ENCODE data around the gene ZNF3. TPM values are rescaled to one million over a fixed set of nuclear protein-coding genes. Genes with fewer than 3 reads are reported as not detected.

ZNF3 gene
- total and polyA plus RNA-seq, 9 of the 15 experiments (the other 6 are each of a cell fraction or from before 2014, with no cell fraction given) = 30.0 to 64.9 (median 51.5) TPM

GRCh38 chr7:100081535-100082102 lies at the start of gene ZNF3 (continued):
- TF ChIP-seq SREBF2 (CRISPR knock-in tag; IDR thresholded peaks at IDR 0.05) = 0 out of 2 replicates have a peak, but pooled peaks have one; percentile 30
- peak; percentile 65; the same call in 1 of the 2 replicates for TF ChIP-seq STAT5A (IDR thresholded peaks at IDR 0.05; ENCODE audit: borderline replicate concordance, low read length)
- peak; percentile 93 for TF ChIP-seq RBM22 (IDR thresholded peaks at IDR 0.05; ENCODE audit: low read depth, low read length, poor library complexity, severe bottlenecking)
- peak; percentile 98 for TF ChIP-seq ZBTB17 (CRISPR knock-in tag; IDR thresholded peaks at IDR 0.05)
- peak; percentile 89 for TF ChIP-seq VEZF1 (CRISPR knock-in tag; IDR thresholded peaks at IDR 0.05)
- peak; percentile 28 for TF ChIP-seq TOE1 (IDR thresholded peaks at IDR 0.05; ENCODE audit: borderline replicate concordance)
- no peak; the same call in 1 of the 2 replicates for TF ChIP-seq TOE1 (CRISPR knock-in tag; IDR thresholded peaks at IDR 0.05; ENCODE audit: borderline replicate concordance, low read depth)
- TF ChIP-seq HMGXB4 (CRISPR knock-in tag; IDR thresholded peaks at IDR 0.05) = peak; percentile 94; the same call in 1 of the 2 replicates
- 0 out of 2 replicates have a peak, but pooled peaks have one; percentile 75 for TF ChIP-seq CBX5 (IDR thresholded peaks at IDR 0.05; ENCODE audit: borderline replicate concordance, low read depth)
- peak in 1 of 2 experiments; percentile 68; a peak in 1 of 4 replicates for TF ChIP-seq TRIM24 (IDR thresholded peaks at IDR 0.05)
- peak; percentile 64 for TF ChIP-seq SPI1 (IDR thresholded peaks at IDR 0.05; ENCODE audit: borderline replicate concordance, low read depth, low read length)
- TF ChIP-seq ZNF444 (CRISPR knock-in tag; IDR thresholded peaks at IDR 0.05) = no peak
- TF ChIP-seq SIRT6 (IDR thresholded peaks at IDR 0.05; ENCODE audit: low read depth, low read length) = no peak
- peak; percentile 66 to 74; a peak in 2 of 4 replicates for TF ChIP-seq ETV6 (IDR thresholded peaks at IDR 0.05; ENCODE audit: borderline replicate concordance in 1 of 2, low read depth in 2 of 2, low read length in 1 of 2)
- no peak for TF ChIP-seq ETV6 (CRISPR knock-in tag; IDR thresholded peaks at IDR 0.05; ENCODE audit: borderline replicate concordance)
- peak; percentile 77 for TF ChIP-seq NR1H2 (CRISPR knock-in tag; IDR thresholded peaks at IDR 0.05)
- TF ChIP-seq SRSF7 (optimal IDR thresholded peaks at IDR 0.05; ENCODE audit: low read depth, low read length) = no peak
- TF ChIP-seq PHF8 (IDR thresholded peaks at IDR 0.05; ENCODE audit: borderline replicate concordance, low read length) = peak; percentile 96; the same call in 1 of the 2 replicates
- TF ChIP-seq ZNF431 (CRISPR knock-in tag; IDR thresholded peaks at IDR 0.05) = peak; percentile 78
- peak; percentile 90 for TF ChIP-seq SOX6 (IDR thresholded peaks at IDR 0.05)
- TF ChIP-seq TEAD1 (CRISPR knock-in tag; IDR thresholded peaks at IDR 0.05) = peak; percentile 55 to 88; a peak in 1 of 4 replicates
- TF ChIP-seq HDAC1 (IDR thresholded peaks at IDR 0.05) = peak in 1 of 2 experiments; percentile 89; a peak in 2 of 4 replicates
- TF ChIP-seq FIP1L1 (IDR thresholded peaks at IDR 0.05; ENCODE audit: low read depth, low read length, poor library complexity, severe bottlenecking) = peak; percentile 97
- TF ChIP-seq GABPB1 (CRISPR knock-in tag; IDR thresholded peaks at IDR 0.05) = peak; percentile 99
- TF ChIP-seq HNRNPLL (IDR thresholded peaks at IDR 0.05; ENCODE audit: low read depth, low read length, poor library complexity, severe bottlenecking) = peak; percentile 6
- peak; percentile 68 for TF ChIP-seq ETV1 (tag; conservative IDR thresholded peaks at IDR 0.05; ENCODE audit: low read depth)
- TF ChIP-seq MCM5 (IDR thresholded peaks at IDR 0.05; ENCODE audit: low read depth) = no peak
